Fibroblast of pulmonary artery (primary cell): ENCODE data around the gene MICA.

Experiments
- DNase-seq: peaks from one replicate; pipeline ENCODE4 v3.0.0-alpha.2; 2010; ENCODE audit warnings: low read depth
- H3K4me3 ChIP-seq: replicated peaks from 2 replicates; pipeline ENCODE4 v1.5.1; 2011; ENCODE audit warnings: low read depth, mild to moderate bottlenecking, control low read depth, low read length, moderate library complexity
- CTCF ChIP-seq: IDR thresholded peaks from 2 replicates; pipeline ENCODE4 v1.5.1; 2011; ENCODE audit warnings: mild to moderate bottlenecking, control low read depth, low read length, inconsistent platforms; ENCODE audit errors: missing control alignments

Gene MICA

GRCh38 chr6:31403283-31404060 is at the start of gene MICA:
MICA (plus strand) TSS chr6:31403595; CDS start chr6:31403633, 38 bp downstream.
- peak; percentile 82 for DNase-seq
- TF ChIP-seq CTCF, result no peak
- H3K4me3 ChIP-seq, result peak within 1 kb of the TSS; percentile 70

GRCh38 chr6:31354158-31354863 is 49.1 kb upstream of the MICA start:
- no peak for DNase-seq
- H3K4me3 ChIP-seq, result no peak overlapping the region
- TF ChIP-seq CTCF, result no peak

GRCh38 chr6:31354864-31355582 is 48.4 kb upstream of the MICA start:
- DNase-seq, result no peak
- H3K4me3 ChIP-seq, result no peak overlapping the region
- TF ChIP-seq CTCF, result no peak

- no peak for TF ChIP-seq CTCF
- no peak for DNase-seq
- H3K4me3 ChIP-seq, result peak overlapping the region; percentile 68
These were observed 47.8 kb upstream of the MICA start for GRCh38 chr6:31355583-31355948.

- H3K4me3 ChIP-seq, result peak overlapping the region; percentile 68
- TF ChIP-seq CTCF, result no peak
- peak; percentile 25 for DNase-seq
These were observed 47.0 kb upstream of the MICA start for GRCh38 chr6:31356216-31356945.

- DNase-seq, result peak; percentile 86
- H3K4me3 ChIP-seq, result peak within 1 kb of the TSS; percentile 68
- no peak for TF ChIP-seq CTCF
These were observed 46.4 kb upstream of the MICA start, which contains the start of gene HLA-B for GRCh38 chr6:31356946-31357466. HLA-B (minus strand) TSS chr6:31357179; CDS start chr6:31357158, 21 bp downstream.
